Tongue (tissue), 2 donors: ENCODE data around the gene STX16. TPM values are rescaled to one million over a fixed set of nuclear protein-coding genes. Genes with fewer than 3 reads are reported as not detected.

Experiments used
- DNase-seq: peaks from one replicate; pipeline ENCODE4 v3.0.0-alpha.2; 2015
- total RNA-seq: library from RNA; depleted of rRNA; stranded (reverse); fragments of >200 nt; gene quantifications from one replicate; pipeline ENCODE4 v1.2.3, GENCODE V29; 2014

STX16 gene
- total RNA-seq, 1 donor from 2014 or later: 67.5 TPM

GRCh38 chr20:58675641-58676040, 24.6 kb downstream of the STX16 start:
- DNase-seq: no peak

- no peak for DNase-seq
Measured at GRCh38 chr20:58676161-58676560, 25.1 kb downstream of the STX16 start.

- DNase-seq: no peak
Measured at GRCh38 chr20:58677079-58677604, 26.1 kb downstream of the STX16 start.

GRCh38 chr20:58677808-58678207, 26.7 kb downstream of the STX16 start:
- DNase-seq: no peak

GRCh38 chr20:58678806-58679205, 27.7 kb downstream of the STX16 start:
- DNase-seq: no peak

GRCh38 chr20:58682656-58683531, 31.8 kb downstream of the STX16 start:
- DNase-seq: no peak

GRCh38 chr20:58684291-58684690, 33.2 kb downstream of the STX16 start:
- DNase-seq: no peak

GRCh38 chr20:58685988-58686387, 34.9 kb downstream of the STX16 start:
- no peak for DNase-seq

GRCh38 chr20:58688414-58688813, 37.3 kb downstream of the STX16 start:
- DNase-seq: no peak

GRCh38 chr20:58688840-58689239, 37.8 kb downstream of the STX16 start:
- peak; percentile 94 for DNase-seq

GRCh38 chr20:58690396-58691135, 39.5 kb downstream of the STX16 start:
- peak; percentile 76 for DNase-seq

GRCh38 chr20:58691773-58692578, 40.9 kb downstream of the STX16 start:
- DNase-seq: no peak

- peak; percentile 80 for DNase-seq
Measured at GRCh38 chr20:58692579-58693225, 41.6 kb downstream of the STX16 start, which contains the start of gene NPEPL1. TSS of gene NPEPL1 (plus strand) at chr20:58692800. CDS start at chr20:58692901, 101 bp downstream.

- peak; percentile 45 for DNase-seq
Measured at GRCh38 chr20:58693226-58694006, 42.3 kb downstream of the STX16 start.

GRCh38 chr20:58694241-58695083, 43.4 kb downstream of the STX16 start:
- no peak for DNase-seq

GRCh38 chr20:58695084-58695722, 44.1 kb downstream of the STX16 start:
- no peak for DNase-seq

GRCh38 chr20:58695895-58696375, 44.9 kb downstream of the STX16 start:
- no peak for DNase-seq

GRCh38 chr20:58696411-58696961, 45.4 kb downstream of the STX16 start:
- DNase-seq: no peak
